Panc1 (cell line): ENCODE measurements around the gene ABCC1.

Experiments used
- CTCF ChIP-seq: fragments of 450-650 bp; IDR thresholded peaks from 2 replicates; pipeline ENCODE4 v1.5.1; 2017; ENCODE audit warnings: mild to moderate bottlenecking
- SIN3A ChIP-seq: IDR thresholded peaks from 2 replicates; pipeline ENCODE4 v1.6.1; 2012; ENCODE audit warnings: low read depth, mild to moderate bottlenecking, low read length, moderate library complexity, borderline replicate concordance; ENCODE audit not compliant: insufficient read depth

- TF ChIP-seq CTCF: no peak
- no peak for TF ChIP-seq SIN3A
Measured at GRCh38 chr16:15961571-15962090, 12.2 kb downstream of the ABCC1 start.
